Astrocyte of the spinal cord (primary cell): ENCODE results near the gene EDEM3.

Source experiments
- DNase-seq: peaks from one replicate; pipeline ENCODE4 v3.0.0; 2011; ENCODE audit warnings: low read depth, low spot score
- H3K4me3 ChIP-seq: 2 replicates; pipeline ENCODE4 v1.5.1; 2011; ENCODE audit warnings: low read depth, mild to moderate bottlenecking, low read length, moderate library complexity
- CTCF ChIP-seq: IDR thresholded peaks from 2 replicates; pipeline ENCODE4 v1.5.1; 2012; ENCODE audit warnings: low read depth, mild to moderate bottlenecking, low read length, inconsistent platforms
- in situ Hi-C: cut with HindIII; loops from 2 replicates; pipeline ENCODE4 v1.10.0; 2017; ENCODE audit warnings: low sequenced_read_pairs

EDEM3 gene

GRCh38 chr1:184648160-184648855 lies 106.3 kb downstream of the EDEM3 start:
- TF ChIP-seq CTCF = no peak
- DNase-seq = no peak
- in situ Hi-C loops = no loop called here
- no peak overlapping the region for H3K4me3 ChIP-seq

- DNase-seq = no peak
- in situ Hi-C loops = no loop called here
- TF ChIP-seq CTCF = no peak
- no peak overlapping the region for H3K4me3 ChIP-seq
These were observed 107.2 kb downstream of the EDEM3 start for GRCh38 chr1:184647471-184647870.

- no peak for TF ChIP-seq CTCF
- DNase-seq = no peak
- no peak overlapping the region for H3K4me3 ChIP-seq
- in situ Hi-C loops = no loop called here
These were observed 107.8 kb downstream of the EDEM3 start for GRCh38 chr1:184646824-184647223.

- TF ChIP-seq CTCF = no peak
- in situ Hi-C loops = no loop called here
These were observed 108.4 kb downstream of the EDEM3 start for GRCh38 chr1:184646178-184646701.

GRCh38 chr1:184644771-184645170 lies 109.9 kb downstream of the EDEM3 start:
- TF ChIP-seq CTCF = no peak
- DNase-seq = no peak
- in situ Hi-C loops = no loop called here
- H3K4me3 ChIP-seq = no peak overlapping the region

More at GRCh38 chr1:184646178-184646701, 108.4 kb downstream of the EDEM3 start:
- H3K4me3 ChIP-seq = no peak overlapping the region
- no peak for DNase-seq

- no peak for DNase-seq
- no peak overlapping the region for H3K4me3 ChIP-seq
- no peak for TF ChIP-seq CTCF
- in situ Hi-C loops = no loop called here
These were observed 111.0 kb downstream of the EDEM3 start for GRCh38 chr1:184643661-184644060.

- in situ Hi-C loops = no loop called here
- DNase-seq = no peak
- H3K4me3 ChIP-seq = no peak overlapping the region
- no peak for TF ChIP-seq CTCF
These were observed 112.8 kb downstream of the EDEM3 start for GRCh38 chr1:184641894-184642293.
